AG08396 (cell line): ENCODE data around the gene HOXB9.

Experiments used
- DNase-seq: peaks from one replicate; pipeline ENCODE4 v3.0.0; 2012; ENCODE audit warnings: low spot score, mixed read lengths

Gene HOXB9

GRCh38 chr17:48583708-48584222 is 42.4 kb downstream of the HOXB9 start:
- DNase-seq, result no peak

- DNase-seq, result no peak
Measured at GRCh38 chr17:48582750-48583069, 43.4 kb downstream of the HOXB9 start.

GRCh38 chr17:48579760-48580554 is 46.2 kb downstream of the HOXB9 start:
- no peak for DNase-seq

GRCh38 chr17:48579471-48579759 is 46.7 kb downstream of the HOXB9 start:
- no peak for DNase-seq

- no peak for DNase-seq
Measured at GRCh38 chr17:48578616-48579470, 47.3 kb downstream of the HOXB9 start.

GRCh38 chr17:48577946-48578615 is 48.1 kb downstream of the HOXB9 start, which contains the start of gene HOXB4:
Gene HOXB4, minus strand, starts transcription at chr17:48578350. Its CDS starts 31 bp downstream, at chr17:48578319.
- DNase-seq, result no peak

GRCh38 chr17:48577330-48577945 is 48.7 kb downstream of the HOXB9 start:
- DNase-seq, result no peak

DNA sequence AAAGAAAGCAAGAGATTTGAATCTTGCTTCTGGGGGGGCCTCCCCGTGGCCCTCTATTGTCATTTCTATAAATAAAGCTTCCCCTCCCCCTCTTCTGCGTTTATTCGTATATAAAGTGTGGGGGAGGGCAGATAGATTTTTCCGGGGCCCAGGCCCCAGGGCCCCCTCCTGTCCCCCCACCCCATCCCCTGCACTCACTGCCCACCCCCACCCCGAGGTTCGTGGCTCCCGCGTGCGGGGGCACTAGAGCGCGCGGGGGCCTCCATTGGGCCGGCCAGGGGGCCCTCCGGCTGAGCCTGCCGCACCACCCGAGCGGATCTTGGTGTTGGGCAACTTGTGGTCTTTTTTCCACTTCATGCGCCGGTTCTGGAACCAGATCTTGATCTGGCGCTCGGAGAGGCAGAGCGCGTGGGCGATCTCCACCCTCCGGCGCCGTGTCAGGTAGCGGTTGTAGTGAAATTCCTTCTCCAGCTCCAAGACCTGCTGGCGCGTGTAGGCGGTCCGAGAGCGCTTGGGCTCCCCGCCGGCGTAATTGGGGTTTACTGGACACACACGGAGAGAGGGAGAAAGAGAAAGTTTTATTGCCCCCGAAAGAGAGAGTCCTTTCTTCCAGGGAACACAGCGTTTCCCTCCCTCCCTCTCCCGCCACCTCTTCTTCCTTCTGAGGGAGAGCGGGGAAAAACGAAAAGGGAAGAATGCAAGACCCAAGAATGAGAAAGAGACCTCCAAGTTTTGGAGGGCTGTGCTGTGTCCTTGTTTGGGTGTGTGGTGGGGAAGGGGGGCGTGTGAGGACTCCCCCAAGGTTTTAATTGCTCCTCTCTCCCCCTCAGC is 49.5 kb downstream of the HOXB9 start:
- no peak for DNase-seq

GRCh38 chr17:48575673-48576478 is 50.3 kb downstream of the HOXB9 start:
- no peak for DNase-seq

DNA sequence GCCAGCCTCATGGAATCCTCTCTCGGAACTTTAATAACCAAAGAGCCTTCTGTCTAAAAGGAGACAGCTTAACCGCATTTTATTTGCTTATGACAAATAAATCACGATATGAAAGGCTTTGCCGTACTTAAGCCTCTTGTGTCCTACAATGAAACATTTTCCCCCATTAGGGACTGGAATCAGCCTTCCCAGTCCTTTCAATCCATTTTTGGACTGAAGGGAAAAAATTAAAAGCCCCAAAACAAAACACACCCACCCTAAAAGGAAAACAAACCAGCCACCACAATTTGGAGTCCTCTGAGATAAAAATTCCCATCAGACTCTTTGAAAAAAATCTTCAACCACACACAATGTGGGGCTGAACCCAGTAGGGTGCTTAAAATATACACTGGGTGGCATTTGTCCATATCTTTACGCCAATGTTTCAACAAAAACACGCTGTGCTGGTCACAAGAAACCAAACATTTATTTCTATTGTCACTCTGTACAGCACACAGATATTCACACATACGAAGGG is 51.0 kb downstream of the HOXB9 start:
- DNase-seq, result no peak

DNA sequence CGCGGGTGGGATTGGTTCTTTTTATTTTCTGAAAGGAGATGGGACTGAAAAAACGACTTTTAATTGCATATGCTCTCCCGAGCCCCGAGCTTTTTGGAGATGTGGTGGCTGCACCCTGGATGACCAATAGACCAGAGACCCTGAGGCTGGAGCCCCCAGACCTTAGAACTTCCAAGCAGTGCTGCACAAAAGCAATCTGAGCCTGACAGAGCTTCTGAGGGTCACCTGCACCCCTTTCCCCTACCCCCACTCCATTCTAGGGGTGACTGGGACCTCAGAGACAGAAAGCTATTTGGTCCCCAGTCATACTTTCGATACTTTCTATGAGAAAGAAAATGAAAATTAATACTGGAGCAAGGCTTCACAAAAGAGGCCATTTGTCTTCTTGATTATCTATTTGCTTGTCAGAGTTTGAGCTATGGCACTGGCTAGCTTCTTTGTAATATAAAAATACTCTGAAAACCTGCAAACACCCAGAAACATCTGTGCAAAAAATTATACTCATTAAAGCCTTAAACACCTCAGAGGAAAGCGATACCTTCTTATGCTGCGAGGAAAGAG is 51.6 kb downstream of the HOXB9 start:
- no peak for DNase-seq

DNA sequence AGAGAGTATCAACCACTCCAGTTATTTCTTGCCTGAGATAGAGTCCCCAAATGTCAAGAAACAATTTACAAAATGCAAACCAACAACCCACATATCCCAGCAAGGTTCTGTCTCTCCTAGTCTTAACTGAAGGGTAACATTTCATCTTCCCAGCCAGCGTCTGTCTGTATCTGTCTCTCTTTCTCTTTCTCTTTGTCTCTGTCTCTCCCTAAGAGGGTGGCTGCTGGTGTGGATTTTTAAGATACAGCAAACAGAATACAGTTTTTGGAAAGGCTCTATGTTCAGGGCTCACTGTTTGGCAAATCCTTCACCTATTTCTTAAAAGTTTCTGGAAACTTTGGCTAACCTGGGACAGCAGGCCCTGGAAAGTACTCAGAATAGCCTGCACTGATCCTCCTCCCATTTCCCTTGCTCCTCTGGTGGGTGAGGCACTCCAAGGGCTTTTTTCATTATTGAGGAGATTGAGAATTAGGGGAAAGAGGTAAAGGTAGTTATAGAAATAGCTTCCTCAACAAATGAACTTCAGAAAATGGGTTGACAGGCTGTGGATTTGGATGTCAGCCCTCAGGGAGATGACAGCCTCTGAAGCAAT is 54.2 kb downstream of the HOXB9 start:
- no peak for DNase-seq
